Measurements from ENCODE around the gene PAK4.

PAK4 gene

DNA sequence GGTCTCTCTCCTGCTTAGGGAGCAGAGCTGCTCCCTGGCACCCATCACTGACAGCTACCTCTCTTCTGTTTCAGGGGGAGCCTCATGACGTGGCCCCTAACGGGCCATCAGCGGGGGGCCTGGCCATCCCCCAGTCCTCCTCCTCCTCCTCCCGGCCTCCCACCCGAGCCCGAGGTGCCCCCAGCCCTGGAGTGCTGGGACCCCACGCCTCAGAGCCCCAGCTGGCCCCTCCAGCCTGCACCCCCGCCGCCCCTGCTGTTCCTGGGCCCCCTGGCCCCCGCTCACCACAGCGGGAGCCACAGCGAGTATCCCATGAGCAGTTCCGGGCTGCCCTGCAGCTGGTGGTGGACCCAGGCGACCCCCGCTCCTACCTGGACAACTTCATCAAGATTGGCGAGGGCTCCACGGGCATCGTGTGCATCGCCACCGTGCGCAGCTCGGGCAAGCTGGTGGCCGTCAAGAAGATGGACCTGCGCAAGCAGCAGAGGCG is 48.0 kb downstream of the PAK4 start:
- DNase-seq (ENCODE audit: low spot score) (peak; percentile 51), ATAC-seq (ENCODE audit: low read depth) (no peak)
- H3K9me3 ChIP-seq (ENCODE audit: severe bottlenecking), result no peaks in the 10 kb centered on the region
- TF ChIP-seq, protein P1, sequence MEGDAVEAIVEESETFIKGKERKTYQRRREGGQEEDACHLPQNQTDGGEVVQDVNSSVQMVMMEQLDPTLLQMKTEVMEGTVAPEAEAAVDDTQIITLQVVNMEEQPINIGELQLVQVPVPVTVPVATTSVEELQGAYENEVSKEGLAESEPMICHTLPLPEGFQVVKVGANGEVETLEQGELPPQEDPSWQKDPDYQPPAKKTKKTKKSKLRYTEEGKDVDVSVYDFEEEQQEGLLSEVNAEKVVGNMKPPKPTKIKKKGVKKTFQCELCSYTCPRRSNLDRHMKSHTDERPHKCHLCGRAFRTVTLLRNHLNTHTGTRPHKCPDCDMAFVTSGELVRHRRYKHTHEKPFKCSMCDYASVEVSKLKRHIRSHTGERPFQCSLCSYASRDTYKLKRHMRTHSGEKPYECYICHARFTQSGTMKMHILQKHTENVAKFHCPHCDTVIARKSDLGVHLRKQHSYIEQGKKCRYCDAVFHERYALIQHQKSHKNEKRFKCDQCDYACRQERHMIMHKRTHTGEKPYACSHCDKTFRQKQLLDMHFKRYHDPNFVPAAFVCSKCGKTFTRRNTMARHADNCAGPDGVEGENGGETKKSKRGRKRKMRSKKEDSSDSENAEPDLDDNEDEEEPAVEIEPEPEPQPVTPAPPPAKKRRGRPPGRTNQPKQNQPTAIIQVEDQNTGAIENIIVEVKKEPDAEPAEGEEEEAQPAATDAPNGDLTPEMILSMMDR (IDR thresholded peaks at IDR 0.05; ENCODE audit: poor library complexity, severe bottlenecking), result no peak
- H3K27ac ChIP-seq (ENCODE audit: poor library complexity, severe bottlenecking), result no peak overlapping the region
- peaks cover 12% of the 10 kb centered on the region for H3K36me3 ChIP-seq (ENCODE audit: low read depth)
- no peaks in the 10 kb centered on the region for H3K27me3 ChIP-seq (ENCODE audit: insufficient read depth, poor library complexity, severe bottlenecking)
- H3K4me1 ChIP-seq (ENCODE audit: insufficient read depth, poor library complexity, severe bottlenecking), result no peaks in the 10 kb centered on the region
- H3K4me3 ChIP-seq (ENCODE audit: severe bottlenecking), result no peak overlapping the region

DNA sequence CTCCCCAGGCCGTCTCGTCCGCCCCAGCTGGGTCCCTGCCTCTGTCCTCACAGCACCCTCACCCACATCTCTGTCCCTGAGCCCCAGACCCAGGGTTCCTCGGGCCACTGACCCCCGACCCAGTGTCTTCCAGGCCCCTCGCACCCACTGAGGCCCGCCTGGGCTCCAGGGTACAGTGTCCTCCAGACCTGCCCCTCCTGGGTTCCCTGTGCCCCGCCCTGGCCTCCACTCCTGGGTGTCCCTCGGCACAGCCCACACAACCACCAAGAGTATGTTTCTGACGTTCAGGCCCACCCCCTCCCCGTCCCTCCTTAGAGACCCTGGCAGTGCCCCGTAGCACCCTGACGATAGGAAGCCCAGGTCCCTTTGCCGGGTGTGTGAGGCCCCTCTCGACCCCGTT is 48.6 kb downstream of the PAK4 start:
- H3K27me3 ChIP-seq (ENCODE audit: insufficient read depth, poor library complexity, severe bottlenecking), result no peaks in the 10 kb centered on the region
- H3K4me1 ChIP-seq (ENCODE audit: insufficient read depth, poor library complexity, severe bottlenecking), result no peaks in the 10 kb centered on the region
- ATAC-seq (ENCODE audit: low read depth), result no peak
- peak; percentile 63 for DNase-seq (ENCODE audit: low spot score)
- TF ChIP-seq, protein P1 (IDR thresholded peaks at IDR 0.05; ENCODE audit: poor library complexity, severe bottlenecking), result no peak
- H3K27ac ChIP-seq (ENCODE audit: poor library complexity, severe bottlenecking), result no peak overlapping the region
- peaks cover 12% of the 10 kb centered on the region for H3K36me3 ChIP-seq (ENCODE audit: low read depth)
- H3K4me3 ChIP-seq (ENCODE audit: severe bottlenecking), result no peak overlapping the region
- no peaks in the 10 kb centered on the region for H3K9me3 ChIP-seq (ENCODE audit: severe bottlenecking)

DNA sequence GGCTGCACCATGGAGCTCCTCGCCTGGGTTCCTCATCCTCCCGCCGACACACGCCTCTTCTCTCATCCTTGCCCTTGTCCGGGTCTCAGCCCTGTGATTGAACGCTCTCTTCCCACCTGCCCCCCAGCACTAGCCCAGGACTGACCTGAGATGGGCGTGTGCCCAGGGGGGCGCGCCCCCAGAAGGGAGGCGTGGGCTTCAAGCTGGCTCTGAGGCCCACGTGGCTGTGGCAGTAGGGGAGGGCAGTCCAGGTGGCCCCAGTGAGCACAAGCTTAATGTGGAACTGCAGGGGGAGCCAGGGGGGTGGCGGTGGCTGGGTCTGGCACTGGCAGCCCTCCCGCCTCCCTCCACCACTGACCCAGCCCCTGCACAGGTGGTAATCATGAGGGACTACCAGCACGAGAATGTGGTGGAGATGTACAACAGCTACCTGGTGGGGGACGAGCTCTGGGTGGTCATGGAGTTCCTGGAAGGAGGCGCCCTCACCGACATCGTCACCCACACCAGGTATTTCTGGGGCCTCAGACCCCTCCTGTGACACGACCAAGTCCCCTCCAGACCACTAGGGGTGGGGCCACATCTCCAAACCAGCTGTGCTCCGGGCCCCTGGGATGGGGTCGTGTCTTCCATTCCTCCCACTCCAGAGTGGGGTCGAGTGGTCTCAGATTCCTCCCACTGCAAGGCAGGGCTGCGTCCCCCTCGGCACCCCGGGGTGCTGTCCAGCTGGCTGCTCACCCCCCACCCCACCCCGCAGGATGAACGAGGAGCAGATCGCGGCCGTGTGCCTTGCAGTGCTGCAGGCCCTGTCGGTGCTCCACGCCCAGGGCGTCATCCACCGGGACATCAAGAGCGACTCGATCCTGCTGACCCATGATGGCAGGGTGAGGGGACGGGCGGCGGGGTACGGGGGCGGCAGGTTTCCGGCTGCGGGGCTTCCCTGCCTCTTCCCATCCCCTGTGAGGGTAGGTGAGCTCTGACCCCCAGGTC is 49.3 kb downstream of the PAK4 start:
- Histone ChIP-seq H3K36me3 (ENCODE audit: low read depth) (peaks cover 12% of the 10 kb centered on the region), H3K9me3 (ENCODE audit: severe bottlenecking) (no peaks in the 10 kb centered on the region), H3K4me3 (ENCODE audit: severe bottlenecking) (no peak overlapping the region), H3K4me1 (ENCODE audit: insufficient read depth, poor library complexity, severe bottlenecking) (no peaks in the 10 kb centered on the region), H3K27me3 (ENCODE audit: insufficient read depth, poor library complexity, severe bottlenecking) (no peaks in the 10 kb centered on the region), H3K27ac (ENCODE audit: poor library complexity, severe bottlenecking) (no peak overlapping the region)
- TF ChIP-seq, protein P1 (IDR thresholded peaks at IDR 0.05; ENCODE audit: poor library complexity, severe bottlenecking), result no peak
- DNase-seq (ENCODE audit: low spot score) (peak; percentile 52), ATAC-seq (ENCODE audit: low read depth) (no peak; the same call in 2 of the 3 replicates)

DNA sequence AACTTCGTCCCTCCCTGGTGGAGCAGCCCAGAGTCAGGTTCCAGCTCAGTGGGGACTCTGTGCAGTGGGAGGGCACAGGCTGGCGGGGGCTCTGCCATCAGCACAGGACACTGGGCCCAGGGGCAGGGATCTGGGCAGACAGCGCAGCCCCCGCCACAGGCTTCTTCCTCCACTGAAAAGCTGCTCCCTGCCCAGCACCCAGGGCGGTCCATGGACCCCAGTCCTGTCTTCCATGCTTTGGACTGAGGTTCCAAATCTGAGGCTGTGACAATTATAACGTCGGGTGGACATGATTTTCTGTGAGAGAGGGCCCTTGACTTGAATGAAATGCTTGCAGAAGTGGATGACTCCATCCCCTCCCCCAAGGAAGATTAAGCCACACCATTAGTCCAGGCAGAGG is 50.0 kb downstream of the PAK4 start:
- no peaks in the 10 kb centered on the region for H3K9me3 ChIP-seq (ENCODE audit: severe bottlenecking)
- H3K4me3 ChIP-seq (ENCODE audit: severe bottlenecking), result no peak overlapping the region
- H3K27me3 ChIP-seq (ENCODE audit: insufficient read depth, poor library complexity, severe bottlenecking), result no peaks in the 10 kb centered on the region
- TF ChIP-seq, protein P1 (IDR thresholded peaks at IDR 0.05; ENCODE audit: poor library complexity, severe bottlenecking), result no peak
- DNase-seq (ENCODE audit: low spot score) (no peak), ATAC-seq (ENCODE audit: low read depth) (no peak)
- H3K4me1 ChIP-seq (ENCODE audit: insufficient read depth, poor library complexity, severe bottlenecking), result no peaks in the 10 kb centered on the region
- H3K27ac ChIP-seq (ENCODE audit: poor library complexity, severe bottlenecking), result no peak overlapping the region
- peaks cover 12% of the 10 kb centered on the region for H3K36me3 ChIP-seq (ENCODE audit: low read depth)

Data from RWPE2 (cell line).